SK-N-MC (cell line): ENCODE measurements around the gene VAPA.

Experiments used
- EZH2 ChIP-seq: fragments of 200-600 bp; sonication (generic); IDR thresholded peaks from one replicate; pipeline ENCODE4 v1.6.1; 2017; ENCODE audit warnings: antibody characterized with exemption
- POLR2AphosphoS5 ChIP-seq: IDR thresholded peaks from 2 replicates; pipeline ENCODE4 v1.6.1; 2012; ENCODE audit warnings: mild to moderate bottlenecking, low read depth, low read length, borderline replicate concordance

DNA sequence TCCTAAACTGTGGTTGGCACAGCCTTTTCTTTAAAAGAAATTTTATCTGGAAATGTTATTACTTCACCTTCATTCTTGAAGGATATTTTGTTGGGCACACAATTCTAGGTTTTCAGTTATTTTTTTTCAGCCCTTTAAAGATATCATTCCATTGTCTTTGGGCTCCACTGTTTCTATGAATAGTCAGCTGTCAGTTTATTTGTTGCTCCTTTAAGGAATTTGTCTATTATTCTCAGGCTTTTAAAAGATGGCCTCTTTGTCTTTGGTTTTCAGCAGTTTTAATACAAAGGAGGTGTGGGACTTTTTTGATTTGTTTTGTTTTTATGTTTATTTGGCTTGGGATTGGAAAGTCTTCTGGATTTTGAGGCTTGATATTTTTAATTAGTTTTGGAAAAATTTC, 61.8 kb downstream of the VAPA start:
- no peak for TF ChIP-seq EZH2
- no peak for TF ChIP-seq POLR2AphosphoS5
